HG02759 (cell line): Measurements from ENCODE around the gene NCSTN.

Experiments used
- ATAC-seq: cut with Tn5 transposase; IDR thresholded peaks from one replicate; pipeline ENCODE4 v1.9.1; 2021; ENCODE audit warnings: mild to moderate bottlenecking, moderate library complexity; ENCODE audit not compliant: unreplicated experiment

NCSTN gene

GRCh38 chr1:160346958-160347357 is 3.8 kb downstream of the NCSTN start:
- no peak for ATAC-seq

DNA sequence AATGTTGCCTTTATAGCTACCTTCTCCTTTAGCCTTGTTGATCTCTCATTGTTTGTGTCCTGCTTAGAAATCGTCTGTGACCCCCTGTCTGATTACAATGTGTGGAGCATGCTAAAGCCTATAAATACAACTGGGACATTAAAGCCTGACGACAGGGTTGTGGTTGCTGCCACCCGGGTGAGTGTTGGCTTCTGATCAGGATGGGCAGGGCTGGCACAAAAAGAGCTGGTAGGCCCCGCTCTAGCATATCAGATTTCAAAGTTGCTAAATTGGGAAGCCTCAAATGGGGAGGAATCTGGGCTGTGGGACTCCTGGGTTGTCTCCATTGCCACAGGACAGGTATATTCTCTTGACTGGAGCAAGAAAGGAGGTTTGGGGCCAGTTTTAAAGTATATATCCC is 8.4 kb downstream of the NCSTN start:
- no peak for ATAC-seq

DNA sequence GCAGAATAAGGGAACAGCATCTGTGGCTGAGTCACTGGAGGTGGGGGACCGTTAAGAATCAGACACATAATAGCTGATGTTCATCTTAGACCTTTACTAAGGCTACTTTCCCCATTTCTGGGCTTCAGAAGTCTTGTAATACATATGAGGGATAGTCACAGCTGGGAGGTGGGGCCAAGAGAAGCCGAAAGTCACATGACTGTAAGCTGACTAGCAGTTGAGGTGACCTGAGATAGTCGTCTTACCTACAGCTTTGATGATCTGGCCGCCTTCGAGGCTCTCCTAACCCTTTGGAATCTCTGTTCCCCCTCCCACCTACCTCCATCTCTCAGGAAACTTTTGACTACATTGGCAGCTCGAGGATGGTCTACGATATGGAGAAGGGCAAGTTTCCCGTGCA is 9.4 kb downstream of the NCSTN start:
- no peak for ATAC-seq

GRCh38 chr1:160353223-160353622 is 10.0 kb downstream of the NCSTN start:
- ATAC-seq: no peak

DNA sequence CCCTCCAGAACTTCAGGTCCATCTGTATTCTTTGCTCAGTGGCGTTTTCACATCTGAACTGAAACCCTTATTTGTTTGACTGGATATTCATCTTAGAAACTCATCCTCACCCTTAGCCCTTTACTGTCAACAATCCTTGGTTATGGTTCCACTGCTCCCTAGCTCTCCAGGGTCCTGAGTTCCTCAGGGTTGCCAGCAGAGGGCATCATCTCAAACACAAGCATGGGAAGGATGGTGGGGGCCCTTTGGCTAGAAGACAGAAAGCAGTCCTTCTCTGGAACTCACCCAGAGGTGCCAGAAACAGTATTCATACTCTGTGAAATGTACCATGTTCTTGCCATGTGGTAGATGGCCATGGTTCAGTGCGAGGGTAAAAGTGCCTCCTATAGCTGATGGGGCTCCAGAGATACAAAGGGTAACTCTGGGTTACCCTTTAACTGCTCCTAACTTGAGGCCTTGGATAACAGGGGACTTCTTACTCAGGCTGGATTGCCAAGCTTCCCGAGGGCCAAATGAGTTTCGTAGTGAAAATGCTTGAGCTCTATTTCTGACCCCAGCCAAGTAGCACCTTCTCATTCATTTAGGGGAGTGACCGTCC is 11.3 kb downstream of the NCSTN start:
- ATAC-seq: no peak

DNA sequence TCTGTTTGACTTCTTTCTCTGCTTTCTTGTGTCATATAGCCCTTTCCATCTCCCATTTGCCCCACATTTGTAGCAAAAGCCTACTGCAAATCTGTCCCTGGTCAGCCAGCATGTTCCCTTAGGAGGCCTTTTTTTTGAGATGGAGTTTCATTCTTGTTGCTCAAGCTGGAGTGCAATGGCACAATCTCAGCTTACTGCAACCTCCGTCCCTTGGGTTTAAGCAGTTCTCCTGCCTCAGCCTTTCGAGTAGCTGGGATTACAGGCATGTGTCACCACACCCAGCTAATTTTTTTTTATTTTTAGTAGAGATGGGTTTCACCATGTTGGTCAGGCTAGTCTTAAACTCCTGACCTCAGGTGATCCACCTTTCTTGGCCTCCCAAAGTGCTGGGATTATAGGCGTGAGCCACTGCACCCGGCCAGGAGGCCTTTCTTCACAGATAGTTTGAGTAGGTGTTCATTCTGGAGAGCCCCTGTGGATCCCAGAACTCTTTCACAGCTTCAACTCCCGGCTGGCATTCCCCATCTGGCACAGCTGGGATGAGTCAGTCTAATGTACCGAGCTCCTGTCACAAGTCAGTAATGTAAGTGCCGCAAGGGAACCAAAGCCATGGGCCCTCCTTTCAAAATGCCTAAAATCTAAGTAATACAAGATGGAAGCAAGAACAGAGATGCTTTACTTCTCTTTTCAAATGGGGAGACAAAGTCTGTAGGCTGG is 14.3 kb downstream of the NCSTN start:
- no peak for ATAC-seq

DNA sequence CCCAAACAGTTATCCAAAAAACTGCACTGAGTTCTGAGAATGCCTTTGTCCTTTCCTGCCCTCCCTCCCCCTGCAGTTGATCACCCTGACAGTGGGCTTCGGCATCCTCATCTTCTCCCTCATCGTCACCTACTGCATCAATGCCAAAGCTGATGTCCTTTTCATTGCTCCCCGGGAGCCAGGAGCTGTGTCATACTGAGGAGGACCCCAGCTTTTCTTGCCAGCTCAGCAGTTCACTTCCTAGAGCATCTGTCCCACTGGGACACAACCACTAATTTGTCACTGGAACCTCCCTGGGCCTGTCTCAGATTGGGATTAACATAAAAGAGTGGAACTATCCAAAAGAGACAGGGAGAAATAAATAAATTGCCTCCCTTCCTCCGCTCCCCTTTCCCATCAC is 14.9 kb downstream of the NCSTN start:
- ATAC-seq: no peak

DNA sequence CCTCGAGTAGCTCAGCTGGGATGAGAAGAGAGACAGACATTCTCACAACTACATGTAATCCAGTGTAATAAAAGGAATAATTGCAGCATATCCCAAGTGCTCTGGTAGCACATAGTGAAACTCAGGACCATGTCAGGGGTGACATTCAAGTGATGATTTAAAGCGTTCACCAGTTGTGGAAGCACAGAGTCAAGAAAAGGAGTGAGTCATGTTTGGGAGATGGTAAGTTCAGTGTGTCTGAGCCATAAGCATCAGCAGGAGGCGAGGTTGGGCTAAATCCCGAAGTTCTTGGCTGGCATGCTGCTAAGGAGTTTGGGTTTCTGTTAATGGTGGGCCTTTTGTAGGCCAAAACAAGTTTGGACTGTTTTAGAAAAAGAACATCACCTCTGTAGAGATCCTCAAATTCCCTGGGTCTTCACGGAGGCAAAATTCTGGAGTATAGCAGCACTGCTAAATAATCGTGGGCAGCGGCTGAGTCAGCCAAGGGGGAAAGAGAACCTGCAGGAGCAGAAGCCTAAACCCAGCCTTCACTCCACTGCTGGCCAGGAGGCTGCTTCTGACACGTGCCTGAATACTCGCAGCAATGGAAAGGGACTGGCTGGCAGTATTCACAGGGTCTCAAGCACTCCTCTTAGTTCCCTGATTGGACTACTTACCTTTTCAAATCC is 16.5 kb downstream of the NCSTN start:
- ATAC-seq: no peak

GRCh38 chr1:160360227-160360695 is 17.1 kb downstream of the NCSTN start:
- no peak for ATAC-seq

DNA sequence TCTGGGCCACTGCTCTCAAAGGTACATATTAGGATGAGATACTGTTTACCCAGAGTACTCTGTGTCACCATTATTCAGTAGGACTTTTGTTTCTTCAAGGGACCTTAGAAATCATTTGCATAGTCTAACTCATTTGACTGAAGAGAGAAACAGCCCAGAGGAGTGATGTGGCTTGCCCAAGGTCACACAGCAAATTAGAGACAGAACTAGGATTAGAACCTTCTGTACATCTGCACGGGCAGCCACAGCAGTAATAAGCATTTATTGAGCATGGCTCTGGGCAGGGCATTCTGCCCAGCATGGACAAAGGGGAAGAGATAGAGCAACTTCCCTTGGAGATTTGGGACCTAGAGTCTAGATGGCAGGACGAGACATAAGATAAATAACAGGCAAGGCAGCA is 18.0 kb downstream of the NCSTN start:
- ATAC-seq: no peak

DNA sequence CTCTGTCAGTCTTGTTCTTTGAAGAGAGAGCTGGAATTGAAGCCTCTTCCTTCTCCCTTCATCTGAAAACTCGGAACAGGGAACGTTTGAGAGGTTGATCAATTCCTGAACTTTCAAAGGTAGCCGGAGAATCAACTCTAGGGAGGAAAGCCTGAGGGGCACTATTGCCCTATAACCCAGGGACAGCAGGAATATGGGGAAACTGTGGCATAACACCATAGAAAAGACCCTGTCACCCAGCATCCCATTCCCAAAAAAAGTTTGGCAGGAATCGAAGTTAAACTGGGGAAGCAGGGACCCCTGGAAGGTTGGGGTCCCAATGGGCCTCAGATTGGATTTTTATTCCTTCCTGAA is 18.6 kb downstream of the NCSTN start:
- ATAC-seq: no peak

DNA sequence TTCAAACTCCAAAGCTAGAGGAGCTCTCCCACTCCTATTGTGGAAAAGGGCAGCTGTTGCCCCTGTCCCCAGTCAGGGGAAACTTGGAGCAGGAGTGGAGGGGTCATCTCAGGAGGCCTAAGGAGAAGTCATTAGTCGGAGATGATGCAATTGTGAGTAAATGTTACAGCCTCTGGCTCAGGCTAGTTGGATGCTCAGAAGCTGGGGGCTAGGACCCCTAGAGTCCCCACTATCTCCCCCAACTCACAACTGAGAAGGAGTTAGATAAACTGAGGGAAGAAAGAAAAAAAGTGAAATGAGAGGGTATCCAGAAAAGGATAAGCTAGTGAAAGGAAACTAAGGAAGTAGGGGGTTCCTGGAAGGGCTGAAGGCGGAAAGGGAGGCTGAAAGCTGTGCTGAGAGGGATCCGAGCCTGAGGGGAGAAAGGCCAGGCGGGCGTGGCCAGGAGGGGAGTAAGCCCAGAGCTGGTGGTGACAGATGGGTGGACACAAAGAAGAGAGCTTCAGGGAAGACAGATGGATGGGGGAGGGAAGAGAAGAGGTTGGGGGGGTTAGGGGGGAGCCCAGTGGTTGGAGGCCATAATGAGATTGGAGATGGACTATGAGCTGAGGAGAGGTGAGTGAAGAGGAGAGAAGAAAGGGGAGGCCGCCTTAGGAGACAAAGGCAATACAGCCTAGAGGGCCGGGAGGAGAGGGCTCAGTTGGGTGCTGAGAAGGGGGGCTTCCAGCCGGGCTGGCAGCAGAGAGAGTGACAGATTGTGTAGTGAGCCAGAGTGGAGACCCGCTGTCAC is 19.2 kb downstream of the NCSTN start:
- no peak for ATAC-seq

GRCh38 chr1:160363010-160363409 is 19.8 kb downstream of the NCSTN start:
- no peak for ATAC-seq

DNA sequence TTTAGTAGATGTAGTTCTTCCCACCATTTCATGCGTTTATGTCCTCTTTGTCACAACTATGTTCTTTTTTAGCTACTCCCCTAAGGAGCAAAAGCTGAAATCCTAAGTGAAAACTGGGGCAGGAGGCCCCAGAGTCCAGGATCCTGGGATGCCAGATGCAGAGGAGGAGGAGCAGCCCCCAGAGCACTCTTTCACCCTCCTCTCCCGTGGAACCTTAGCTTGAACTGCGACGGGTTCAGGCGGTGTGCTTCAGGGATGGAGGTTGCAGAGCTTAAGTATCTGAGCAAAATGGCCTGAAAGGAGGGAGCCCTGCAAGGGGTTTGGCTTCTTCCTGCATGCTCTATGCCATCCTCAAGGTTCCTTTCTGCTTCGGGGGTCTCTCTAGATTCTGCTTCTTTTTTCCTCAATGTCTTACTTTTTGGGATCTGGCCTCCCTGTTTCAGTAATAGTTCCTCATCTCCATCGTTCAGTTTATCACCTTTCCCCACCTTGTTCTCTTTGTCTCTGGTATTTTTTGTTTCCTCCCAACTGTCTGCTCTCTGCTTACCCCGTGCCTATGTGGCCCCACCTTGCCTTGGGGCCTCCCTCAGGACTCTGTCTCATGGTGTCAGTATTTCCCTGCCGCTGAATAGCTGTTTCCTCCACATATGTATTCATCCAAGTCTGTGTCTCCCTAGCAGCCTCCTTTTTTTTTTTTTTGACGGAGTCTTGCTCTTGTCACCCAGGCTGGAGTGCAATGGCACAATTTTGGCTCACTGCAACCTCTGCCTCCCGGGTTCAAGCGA is 21.0 kb downstream of the NCSTN start:
- ATAC-seq: no peak

- ATAC-seq: no peak
Observed at GRCh38 chr1:160365325-160365724, 22.1 kb downstream of the NCSTN start.

GRCh38 chr1:160366731-160367515 is 23.7 kb downstream of the NCSTN start, which contains the start of gene NHLH1:
Gene NHLH1, plus strand, starts transcription at chr1:160367071. Its CDS starts 3,661 bp downstream, at chr1:160370732.
- ATAC-seq: no peak

- ATAC-seq: no peak
Observed at GRCh38 chr1:160367516-160367900, 24.3 kb downstream of the NCSTN start.

DNA sequence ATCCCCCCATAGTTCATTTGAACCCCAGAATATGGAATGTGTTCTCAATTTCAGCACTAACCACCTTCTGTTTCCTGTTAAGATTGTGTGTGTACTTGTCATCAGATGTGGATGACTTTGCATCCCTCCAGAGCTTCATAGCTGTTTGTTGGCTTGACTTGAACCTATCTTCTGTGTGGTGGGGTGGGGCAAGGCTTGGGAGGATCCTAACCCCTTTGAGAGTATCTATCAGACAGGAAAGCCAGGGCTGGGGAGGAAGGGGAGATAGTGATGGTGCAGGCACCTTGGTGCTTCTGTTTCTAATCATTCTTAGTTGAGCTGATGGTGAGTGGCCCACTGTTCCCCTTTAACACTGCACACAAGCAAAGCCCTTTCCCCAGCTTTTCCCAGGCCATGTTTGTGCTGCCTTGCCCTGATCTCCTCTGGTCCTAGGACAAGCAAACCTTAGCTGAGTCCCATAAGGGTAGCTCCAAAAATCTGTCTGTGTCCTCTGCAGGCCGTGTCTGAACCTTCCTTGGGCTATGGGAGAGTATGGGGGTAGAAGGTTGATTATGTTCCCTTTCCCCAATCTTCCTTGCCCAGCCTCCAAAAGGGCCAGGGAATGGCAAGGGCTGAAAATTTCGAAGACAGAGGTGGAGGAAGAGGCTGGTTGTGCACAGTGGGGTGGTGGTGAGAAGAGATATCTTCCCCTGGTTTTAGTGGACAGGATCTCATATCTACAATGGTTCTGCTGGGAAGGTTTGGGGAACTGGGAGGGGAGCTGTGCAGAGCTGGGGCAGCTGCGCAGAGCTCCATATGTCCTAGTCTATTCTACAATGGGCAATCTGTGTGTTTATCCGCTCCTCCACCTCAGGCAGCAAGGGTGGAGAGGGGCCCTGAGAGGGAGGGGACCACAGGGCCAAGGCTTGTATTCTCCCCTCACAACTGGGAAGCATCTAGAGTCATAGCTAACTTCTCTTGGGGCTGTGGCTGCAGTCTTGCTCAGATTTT is 25.0 kb downstream of the NCSTN start:
- ATAC-seq: no peak

DNA sequence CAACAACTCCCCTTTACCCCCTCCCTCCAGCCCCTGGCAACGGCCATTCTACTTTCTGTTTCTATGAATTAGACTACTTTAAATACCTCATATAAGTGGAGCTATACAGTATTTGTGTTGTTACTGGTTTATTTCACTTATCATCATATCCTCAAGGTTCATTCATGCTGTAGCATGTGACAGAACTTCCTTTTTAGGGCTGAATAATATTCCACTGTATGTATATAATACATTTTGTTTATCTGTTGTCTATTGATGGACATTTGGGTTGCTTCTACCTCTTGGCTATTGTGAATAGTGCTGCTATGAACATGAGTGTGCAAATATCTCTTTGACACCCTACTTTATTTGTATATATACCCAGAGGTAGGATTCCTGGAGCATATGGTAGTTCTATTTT is 25.9 kb downstream of the NCSTN start:
- no peak for ATAC-seq
